Measurements from ENCODE around the gene IQGAP2.

Gene IQGAP2

DNA sequence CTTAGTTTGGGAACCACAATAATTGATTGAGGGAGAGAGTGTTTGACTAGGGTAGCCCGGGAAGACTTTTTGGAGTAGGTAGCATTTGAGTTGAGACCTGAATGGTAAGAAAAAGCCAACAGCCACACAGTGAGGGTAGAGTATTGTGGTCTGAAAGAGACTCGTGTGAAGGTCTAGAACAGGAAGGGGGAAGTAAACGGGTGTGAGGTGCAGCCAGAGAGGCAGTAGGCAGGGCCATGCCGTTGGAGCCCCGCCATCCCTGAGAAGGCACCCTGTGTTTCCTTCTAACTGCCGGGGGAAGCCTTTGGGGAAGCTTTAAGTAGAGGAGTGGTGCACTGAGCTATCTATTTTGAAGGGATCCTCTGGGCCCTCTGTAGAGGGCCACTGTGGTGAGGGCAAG, 223.7 kb downstream of the IQGAP2 start:
- TF ChIP-seq, protein P1, sequence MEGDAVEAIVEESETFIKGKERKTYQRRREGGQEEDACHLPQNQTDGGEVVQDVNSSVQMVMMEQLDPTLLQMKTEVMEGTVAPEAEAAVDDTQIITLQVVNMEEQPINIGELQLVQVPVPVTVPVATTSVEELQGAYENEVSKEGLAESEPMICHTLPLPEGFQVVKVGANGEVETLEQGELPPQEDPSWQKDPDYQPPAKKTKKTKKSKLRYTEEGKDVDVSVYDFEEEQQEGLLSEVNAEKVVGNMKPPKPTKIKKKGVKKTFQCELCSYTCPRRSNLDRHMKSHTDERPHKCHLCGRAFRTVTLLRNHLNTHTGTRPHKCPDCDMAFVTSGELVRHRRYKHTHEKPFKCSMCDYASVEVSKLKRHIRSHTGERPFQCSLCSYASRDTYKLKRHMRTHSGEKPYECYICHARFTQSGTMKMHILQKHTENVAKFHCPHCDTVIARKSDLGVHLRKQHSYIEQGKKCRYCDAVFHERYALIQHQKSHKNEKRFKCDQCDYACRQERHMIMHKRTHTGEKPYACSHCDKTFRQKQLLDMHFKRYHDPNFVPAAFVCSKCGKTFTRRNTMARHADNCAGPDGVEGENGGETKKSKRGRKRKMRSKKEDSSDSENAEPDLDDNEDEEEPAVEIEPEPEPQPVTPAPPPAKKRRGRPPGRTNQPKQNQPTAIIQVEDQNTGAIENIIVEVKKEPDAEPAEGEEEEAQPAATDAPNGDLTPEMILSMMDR (conservative IDR thresholded peaks at IDR 0.05; ENCODE audit: low read length) = no peak
- no peak for DNase-seq (ENCODE audit: low read depth)
- no peak overlapping the region for H3K4me3 ChIP-seq (ENCODE audit: low read length)

DNA sequence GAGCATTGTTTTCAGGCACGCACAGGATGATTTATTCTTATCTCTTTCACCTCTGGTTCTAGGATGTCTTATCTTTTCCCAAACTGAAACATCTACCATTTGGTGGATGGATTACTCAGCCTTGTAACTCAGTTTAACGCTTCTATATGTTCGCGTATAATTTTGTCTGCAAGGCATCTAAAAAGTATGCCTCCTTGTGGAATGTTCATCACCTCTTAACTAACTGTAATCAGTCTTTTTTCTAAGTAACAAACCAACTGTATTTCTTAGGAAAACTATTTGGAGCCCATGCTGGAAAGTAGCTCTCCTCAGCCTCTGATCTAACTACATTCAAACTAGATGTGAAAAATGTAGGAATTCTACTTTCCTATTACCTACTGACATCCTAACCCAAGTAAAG, 231.6 kb downstream of the IQGAP2 start:
- TF ChIP-seq, protein P1 (conservative IDR thresholded peaks at IDR 0.05; ENCODE audit: low read length) = no peak
- DNase-seq (ENCODE audit: low read depth) = no peak
- H3K4me3 ChIP-seq (ENCODE audit: low read length) = no peak overlapping the region

DNA sequence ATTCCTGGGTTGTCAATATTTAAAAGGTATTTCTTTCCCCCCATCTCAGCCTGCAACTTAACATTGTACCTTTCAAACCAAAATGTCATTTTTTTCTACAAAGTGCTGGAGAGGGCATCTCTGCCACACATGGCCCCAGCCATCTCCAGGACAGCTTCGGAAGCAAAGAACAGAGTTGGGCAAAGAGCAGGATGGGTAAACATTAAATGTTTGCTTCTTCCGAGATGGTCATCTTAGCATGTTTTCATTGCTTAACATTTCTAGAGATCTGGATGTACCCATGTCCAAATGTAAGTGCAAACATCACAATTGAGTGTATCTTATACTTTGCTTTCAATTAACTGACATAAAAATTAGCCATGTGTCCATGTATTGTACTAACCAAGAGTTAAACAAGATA, 234.4 kb downstream of the IQGAP2 start:
- no peak for DNase-seq (ENCODE audit: low read depth)
- H3K4me3 ChIP-seq (ENCODE audit: low read length) = no peak overlapping the region
- TF ChIP-seq, protein P1 (conservative IDR thresholded peaks at IDR 0.05; ENCODE audit: low read length) = no peak

DNA sequence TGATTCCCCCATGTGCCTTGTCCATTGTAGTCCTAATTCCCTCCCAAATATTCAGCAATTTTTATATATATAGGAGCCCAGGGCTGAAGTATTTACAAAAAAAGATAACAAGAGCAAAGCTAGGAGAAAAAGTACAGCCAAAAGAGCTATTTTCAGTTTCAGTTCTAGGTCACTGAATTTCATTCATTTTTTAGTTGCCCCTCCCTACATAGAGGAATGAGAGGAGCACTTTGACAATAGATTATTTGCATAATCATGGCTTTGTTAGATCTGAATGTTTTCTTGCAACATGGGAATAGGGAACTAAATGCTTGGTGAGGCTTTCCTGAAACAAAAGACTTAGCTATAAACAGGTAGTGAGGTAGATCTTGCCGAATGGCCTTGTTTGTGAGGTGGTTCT, 235.4 kb downstream of the IQGAP2 start:
- DNase-seq (ENCODE audit: low read depth) = peak; percentile 6
- H3K4me3 ChIP-seq (ENCODE audit: low read length) = no peak overlapping the region
- TF ChIP-seq, protein P1 (conservative IDR thresholded peaks at IDR 0.05; ENCODE audit: low read length) = no peak

DNA sequence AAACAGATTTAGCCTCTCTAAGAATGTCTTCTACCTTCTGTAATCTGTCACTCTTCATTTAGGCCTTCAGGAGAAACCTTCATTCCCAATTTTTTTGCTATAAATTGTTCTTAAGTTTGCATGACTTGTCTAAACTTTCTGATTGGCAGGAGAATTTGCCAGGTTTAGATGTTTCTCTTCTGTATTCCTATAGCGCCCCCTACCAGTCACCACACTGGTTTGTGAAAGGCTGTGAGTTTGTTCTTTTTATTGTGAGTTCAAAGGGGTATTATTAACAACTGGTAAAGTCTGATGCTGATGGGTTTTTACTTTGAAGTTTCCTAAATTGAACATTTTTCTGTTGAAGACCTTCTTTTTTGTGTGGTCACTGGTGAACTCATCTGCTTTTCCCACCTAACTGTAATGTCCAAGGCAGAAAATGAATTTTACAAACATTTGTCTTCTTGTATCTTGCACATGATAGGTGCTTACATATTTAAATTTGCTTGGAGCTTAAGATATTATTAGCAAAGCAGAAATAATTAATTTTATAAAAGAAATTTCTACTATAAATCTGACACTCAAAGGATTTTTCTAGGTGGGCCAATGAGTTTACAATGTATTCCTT, 238.5 kb downstream of the IQGAP2 start:
- TF ChIP-seq, protein P1 (conservative IDR thresholded peaks at IDR 0.05; ENCODE audit: low read length) = peak; percentile 86
- no peak overlapping the region for H3K4me3 ChIP-seq (ENCODE audit: low read length)
- peak; percentile 58 for DNase-seq (ENCODE audit: low read depth)

DNA sequence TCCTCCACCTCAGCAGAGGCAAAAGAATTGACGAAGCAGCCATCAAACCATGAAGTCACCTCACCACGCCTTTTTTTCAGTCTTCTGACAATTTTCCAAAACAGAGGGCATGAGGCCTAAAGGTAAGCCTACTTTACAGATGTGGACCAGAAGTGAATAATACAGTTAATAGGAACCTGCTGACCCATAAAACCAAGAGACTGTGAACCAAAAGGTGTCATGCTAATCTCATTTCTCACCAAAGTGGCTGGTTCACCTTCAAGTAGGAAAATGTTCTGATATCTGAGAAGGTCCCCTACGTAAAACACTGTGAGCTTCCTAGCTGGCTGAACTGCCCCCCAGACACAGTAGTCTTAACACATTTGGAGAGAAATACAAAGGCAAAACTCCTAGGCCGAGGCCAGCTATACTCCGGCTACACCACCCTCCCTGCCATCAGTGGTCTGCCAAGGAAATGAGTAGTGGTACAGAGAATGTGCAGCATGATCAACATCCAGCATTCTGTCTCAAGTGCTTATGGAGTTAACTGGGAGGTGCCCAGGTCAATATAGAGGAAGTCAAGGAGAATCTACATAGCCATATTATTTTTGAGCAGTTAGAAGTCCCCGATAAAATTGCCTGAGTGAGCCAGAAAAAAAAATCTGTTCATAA, 239.4 kb downstream of the IQGAP2 start:
- TF ChIP-seq, protein P1 (conservative IDR thresholded peaks at IDR 0.05; ENCODE audit: low read length) = no peak
- DNase-seq (ENCODE audit: low read depth) = no peak
- no peak overlapping the region for H3K4me3 ChIP-seq (ENCODE audit: low read length)

DNA sequence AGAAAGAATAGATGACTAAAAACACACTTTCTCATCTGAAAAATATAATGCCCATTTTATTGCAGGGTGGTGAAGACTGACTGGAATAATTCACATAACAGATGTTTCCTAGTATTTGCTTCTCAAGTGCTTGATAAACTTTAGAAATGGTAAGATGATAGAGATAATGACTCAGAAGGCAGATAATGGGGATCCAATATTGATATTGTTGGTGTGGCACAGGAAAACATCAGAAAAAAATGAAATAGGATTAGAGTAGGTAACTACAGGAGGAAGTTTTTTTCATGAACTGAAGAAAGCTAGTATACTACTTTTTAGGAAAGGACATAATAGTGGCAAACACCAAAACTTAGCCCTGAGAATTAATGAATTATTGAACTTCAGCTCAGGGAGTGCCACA, 240.3 kb downstream of the IQGAP2 start:
- no peak for DNase-seq (ENCODE audit: low read depth)
- TF ChIP-seq, protein P1 (conservative IDR thresholded peaks at IDR 0.05; ENCODE audit: low read length) = no peak
- H3K4me3 ChIP-seq (ENCODE audit: low read length) = no peak overlapping the region

All from AG10803 (cell line).